HepG2 (cell line): ENCODE data around the gene ACOT13. TPM values are rescaled to one million over a fixed set of nuclear protein-coding genes. Genes with fewer than 3 reads are reported as not detected.

Experiments used
- ATAC-seq: fragments of 200-7000 bp; cut with Tn5 transposase; 3 replicates; pipeline ENCODE4 v1.9.1; 2020; ENCODE audit warnings: mild to moderate bottlenecking, moderate library complexity
- BruUV-seq: library from RNA; stranded (reverse); fragments of 400-500 nt; replicated peaks from 2 replicates; lab custom pipeline; 2021; lab: Mats Ljungman, UMichigan
- CTCF ChIA-PET: fragments of 300-600 bp; formaldehyde crosslinking; extraction: SDS; loops from one replicate; lab custom pipeline; 2021; ENCODE audit warnings: low total read pairs, inconsistent platforms, low intra/inter-chr PET ratio; lab: Yijun Ruan, JAX
- POLR2A ChIA-PET: fragments of 350-600 bp; sonication (Branson Sonifier 250); formaldehyde crosslinking; loops from one replicate; lab custom pipeline; 2020; ENCODE audit warnings: antibody characterized with exemption, inconsistent platforms; lab: Yijun Ruan, JAX
- DNase-seq: peaks from one replicate; pipeline ENCODE4 v3.0.0-alpha.2; 2015; ENCODE audit warnings: low spot score
- FAIRE-seq: peaks from 3 replicates; lab custom pipeline; 2011; peaks lifted over from hg19 to GRCh38; lab: Jason Lieb, UNC
- H2AFZ ChIP-seq: one replicate; pipeline ENCODE4 v1.6.1; 2011; ENCODE audit warnings: low read length, inconsistent platforms
- H3K27ac ChIP-seq: fragments of 300-600 bp; 3 replicates; pipeline ENCODE4 v1.8.0; 2011; ENCODE audit warnings: mixed run types, mild to moderate bottlenecking, mixed read lengths, low read length, inconsistent platforms; ENCODE audit not compliant: insufficient read depth; ENCODE audit errors: extremely low read length
- H3K27me3 ChIP-seq, 2 experiments: fragments of 200-600 bp in 1 of 2; 2 replicates in 1 of 2; 3 replicates in 1 of 2; pipeline versions ENCODE4 v1.6.0 to v1.8.0; 2011; ENCODE audit warnings: low read length in 2 of 2, mild to moderate bottlenecking in 2 of 2, moderate library complexity in 2 of 2, inconsistent platforms in 1 of 2; ENCODE audit not compliant: insufficient read depth in 2 of 2, control insufficient read depth in 1 of 2
- H3K36me3 ChIP-seq, 2 experiments: fragments of 200-600 bp in 1 of 2; replicated peaks in 1 of 2; 2 replicates in 1 of 2; 3 replicates in 1 of 2; pipeline versions ENCODE4 v1.5.1 to v1.8.0; 2011; ENCODE audit warnings: low read length in 2 of 2, inconsistent platforms in 1 of 2; ENCODE audit not compliant: insufficient read depth in 2 of 2, control insufficient read depth in 1 of 2
- H3K4me1 ChIP-seq: 2 replicates; pipeline ENCODE4 v1.5.1; 2012; ENCODE audit warnings: low read length, inconsistent platforms; ENCODE audit not compliant: insufficient read depth
- H3K4me2 ChIP-seq: 2 replicates; pipeline ENCODE4 v1.6.0; 2011; ENCODE audit warnings: low read depth, low read length, inconsistent platforms
- H3K4me3 ChIP-seq, 3 experiments: fragments of 200-600 bp in 1 of 3; sonication (generic), shearing (Covaris generic) in 1 of 3; replicated peaks in 1 of 3; 2 replicates each; pipeline ENCODE4 v1.5.1; 2011 to 2016; ENCODE audit warnings: low read length in 3 of 3, inconsistent platforms in 2 of 3, low read depth in 2 of 3, mild to moderate bottlenecking in 2 of 3, control low read depth in 1 of 3, mixed read lengths in 1 of 3; ENCODE audit not compliant: insufficient read depth in 1 of 3
- H3K79me2 ChIP-seq: one replicate; pipeline ENCODE4 v1.6.1; 2011; ENCODE audit warnings: low read length, inconsistent platforms; ENCODE audit not compliant: insufficient read depth
- H3K9ac ChIP-seq: 2 replicates; pipeline ENCODE4 v1.6.0; 2011; ENCODE audit warnings: mild to moderate bottlenecking, low read depth, low read length, inconsistent platforms; ENCODE audit not compliant: insufficient read depth
- H3K9me3 ChIP-seq: 2 replicates; pipeline ENCODE4 v1.5.1; 2012; ENCODE audit warnings: mild to moderate bottlenecking, low read length
- H4K20me1 ChIP-seq: 2 replicates; pipeline ENCODE4 v1.6.0; 2011; ENCODE audit warnings: inconsistent platforms, mild to moderate bottlenecking, low read length, moderate library complexity; ENCODE audit not compliant: insufficient read depth
- JDP2 ChIP-seq: sonication (generic); formaldehyde crosslinking; IDR thresholded peaks from 2 replicates; pipeline ENCODE4 v1.8.1; 2022; ENCODE audit warnings: missing genetic modification reagents, borderline replicate concordance
- MAFG ChIP-seq: sonication (generic); formaldehyde crosslinking; IDR thresholded peaks from 2 replicates; pipeline ENCODE4 v1.5.1; 2020; ENCODE audit warnings: mild to moderate bottlenecking, missing genetic modification reagents
- MLLT10 ChIP-seq: sonication (generic); formaldehyde crosslinking; IDR thresholded peaks from 2 replicates; pipeline ENCODE4 v1.4.0; 2020; ENCODE audit warnings: missing genetic modification reagents
- ZSCAN9 ChIP-seq: IDR thresholded peaks from 2 replicates; pipeline ENCODE4 v1.6.1; 2016; ENCODE audit warnings: borderline replicate concordance
- WGBS: methylation state at CpG from one replicate; pipeline ENCODE4 v1.1.6; 2017; ENCODE audit warnings: low lambda C conversion rate; 5-methylcytosine and 5-hydroxymethylcytosine counted together
- in situ Hi-C: cut with HindIII; loops from 2 replicates; pipeline ENCODE4 v1.10.0; 2017; ENCODE audit warnings: low pct_unique_long_range_greater_than_20kb; ENCODE audit not compliant: extremely low pct_ligation_motif_present
- intact Hi-C: fragments of 100-400 bp; cut with micrococcal nuclease; formaldehyde crosslinking; loops from one replicate; pipeline ENCODE4 v1.10.0; 2022; ENCODE audit not compliant: unreplicated experiment
- polyA plus RNA-seq, 8 experiments: library from polyadenylated mRNA; depleted of rRNA in 3 of 8; stranded (reverse) in 7 of 8; unstranded in 1 of 8; fragments of >200 nt; fragmentation: Illumina TruSeq in 4 of 8; extraction: Trizol in 4 of 8; gene quantifications; 2 replicates each; pipeline versions ENCODE4 v1.2.1 to v1.2.3, GENCODE V29; 2011 to 2016; ENCODE audit warnings: low read depth in 4 of 8, missing spikeins in 1 of 8, mixed read lengths in 1 of 8; ENCODE audit not compliant: insufficient read depth in 1 of 8
- total RNA-seq, 5 experiments: library from RNA; depleted of rRNA; stranded (reverse); fragments of >200 nt; fragmentation: Illumina TruSeq; extraction: Trizol; gene quantifications; 2 replicates each; pipeline ENCODE4 v1.2.3, GENCODE V29; 2016; ENCODE audit warnings: low read depth in 1 of 5
- TF ChIP-seq, protein P1 (sequence below): sonication (generic); formaldehyde crosslinking; IDR thresholded peaks from 2 replicates; pipeline ENCODE4 v1.9.0; 2021; ENCODE audit warnings: missing genetic modification reagents, borderline replicate concordance
- TF ChIP-seq, protein P2 (sequence below): sonication (generic); formaldehyde crosslinking; IDR thresholded peaks from 2 replicates; pipeline ENCODE4 v1.5.0; 2020; ENCODE audit warnings: mild to moderate bottlenecking, missing genetic modification reagents, moderate library complexity

ACOT13 gene
- total and polyA plus RNA-seq, 2 of the 13 experiments (the other 11 are each of a cell fraction or from before 2014, with no cell fraction given) = 31.5 to 45.1 TPM

DNA sequence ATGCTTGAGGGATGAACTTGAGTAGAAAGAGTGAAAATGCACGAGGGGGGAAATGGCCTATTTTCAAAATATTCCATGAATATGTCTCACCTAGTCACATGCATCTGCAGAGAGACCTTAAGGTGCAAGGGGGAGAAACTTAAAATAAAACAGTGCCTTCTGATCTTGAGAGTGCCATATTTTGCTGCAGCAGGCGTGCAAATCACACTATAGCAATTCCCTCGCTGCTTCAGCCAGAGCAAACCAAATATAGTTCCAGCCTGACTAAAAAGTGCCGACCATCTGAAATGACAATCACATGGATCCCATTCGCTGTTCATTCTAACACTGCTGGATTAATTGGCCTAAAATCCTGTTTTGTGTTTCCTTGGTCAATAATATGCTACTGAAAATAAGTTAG lies 47.2 kb upstream of the ACOT13 start:
- no peak overlapping the region for H3K4me3 ChIP-seq
- H3K9me3 ChIP-seq = no peaks in the 10 kb centered on the region
- H4K20me1 ChIP-seq = no peaks in the 10 kb centered on the region
- no peak overlapping the region for H3K27ac ChIP-seq
- WGBS = 28% methylated on average over 5 of the region's 5 CpGs
- DNase-seq (no peak), FAIRE-seq (no peak)
- in situ Hi-C loops = no loop called here
- H2AFZ ChIP-seq = no peak overlapping the region
- H3K79me2 ChIP-seq = no peaks in the 10 kb centered on the region
- POLR2A ChIA-PET = no interaction called here
- H3K9ac ChIP-seq = no peak overlapping the region
- peaks cover 0 to 5% of the 10 kb centered on the region in 2 experiments; a peak in 1 of 5 replicates for H3K27me3 ChIP-seq
- intact Hi-C loops = no loop called here
- BruUV-seq = no TSS peak
- TF ChIP-seq JDP2 (CRISPR knock-in tag) (no peak), MAFG (CRISPR knock-in tag) (no peak), ZSCAN9 (CRISPR knock-in tag) (no peak), MLLT10 (CRISPR knock-in tag) (no peak)
- TF ChIP-seq, protein P1, sequence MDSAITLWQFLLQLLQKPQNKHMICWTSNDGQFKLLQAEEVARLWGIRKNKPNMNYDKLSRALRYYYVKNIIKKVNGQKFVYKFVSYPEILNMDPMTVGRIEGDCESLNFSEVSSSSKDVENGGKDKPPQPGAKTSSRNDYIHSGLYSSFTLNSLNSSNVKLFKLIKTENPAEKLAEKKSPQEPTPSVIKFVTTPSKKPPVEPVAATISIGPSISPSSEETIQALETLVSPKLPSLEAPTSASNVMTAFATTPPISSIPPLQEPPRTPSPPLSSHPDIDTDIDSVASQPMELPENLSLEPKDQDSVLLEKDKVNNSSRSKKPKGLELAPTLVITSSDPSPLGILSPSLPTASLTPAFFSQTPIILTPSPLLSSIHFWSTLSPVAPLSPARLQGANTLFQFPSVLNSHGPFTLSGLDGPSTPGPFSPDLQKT = no peak
- TF ChIP-seq, protein P2, sequence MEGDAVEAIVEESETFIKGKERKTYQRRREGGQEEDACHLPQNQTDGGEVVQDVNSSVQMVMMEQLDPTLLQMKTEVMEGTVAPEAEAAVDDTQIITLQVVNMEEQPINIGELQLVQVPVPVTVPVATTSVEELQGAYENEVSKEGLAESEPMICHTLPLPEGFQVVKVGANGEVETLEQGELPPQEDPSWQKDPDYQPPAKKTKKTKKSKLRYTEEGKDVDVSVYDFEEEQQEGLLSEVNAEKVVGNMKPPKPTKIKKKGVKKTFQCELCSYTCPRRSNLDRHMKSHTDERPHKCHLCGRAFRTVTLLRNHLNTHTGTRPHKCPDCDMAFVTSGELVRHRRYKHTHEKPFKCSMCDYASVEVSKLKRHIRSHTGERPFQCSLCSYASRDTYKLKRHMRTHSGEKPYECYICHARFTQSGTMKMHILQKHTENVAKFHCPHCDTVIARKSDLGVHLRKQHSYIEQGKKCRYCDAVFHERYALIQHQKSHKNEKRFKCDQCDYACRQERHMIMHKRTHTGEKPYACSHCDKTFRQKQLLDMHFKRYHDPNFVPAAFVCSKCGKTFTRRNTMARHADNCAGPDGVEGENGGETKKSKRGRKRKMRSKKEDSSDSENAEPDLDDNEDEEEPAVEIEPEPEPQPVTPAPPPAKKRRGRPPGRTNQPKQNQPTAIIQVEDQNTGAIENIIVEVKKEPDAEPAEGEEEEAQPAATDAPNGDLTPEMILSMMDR (CRISPR knock-in tag) = no peak
- TF ChIP-seq, all 625 proteins: peak for 0
- no peaks in the 10 kb centered on the region for H3K36me3 ChIP-seq
- H3K4me2 ChIP-seq = no peak overlapping the region
- CTCF ChIA-PET = no interaction called here
- no peaks in the 10 kb centered on the region for H3K4me1 ChIP-seq
- no peak for ATAC-seq
